ENCODE results near the gene DLGAP1.

Gene DLGAP1

GRCh38 chr18:3451183-3451988 lies 1003.7 kb downstream of the DLGAP1 start (continued):
- TF ChIP-seq, protein P1, sequence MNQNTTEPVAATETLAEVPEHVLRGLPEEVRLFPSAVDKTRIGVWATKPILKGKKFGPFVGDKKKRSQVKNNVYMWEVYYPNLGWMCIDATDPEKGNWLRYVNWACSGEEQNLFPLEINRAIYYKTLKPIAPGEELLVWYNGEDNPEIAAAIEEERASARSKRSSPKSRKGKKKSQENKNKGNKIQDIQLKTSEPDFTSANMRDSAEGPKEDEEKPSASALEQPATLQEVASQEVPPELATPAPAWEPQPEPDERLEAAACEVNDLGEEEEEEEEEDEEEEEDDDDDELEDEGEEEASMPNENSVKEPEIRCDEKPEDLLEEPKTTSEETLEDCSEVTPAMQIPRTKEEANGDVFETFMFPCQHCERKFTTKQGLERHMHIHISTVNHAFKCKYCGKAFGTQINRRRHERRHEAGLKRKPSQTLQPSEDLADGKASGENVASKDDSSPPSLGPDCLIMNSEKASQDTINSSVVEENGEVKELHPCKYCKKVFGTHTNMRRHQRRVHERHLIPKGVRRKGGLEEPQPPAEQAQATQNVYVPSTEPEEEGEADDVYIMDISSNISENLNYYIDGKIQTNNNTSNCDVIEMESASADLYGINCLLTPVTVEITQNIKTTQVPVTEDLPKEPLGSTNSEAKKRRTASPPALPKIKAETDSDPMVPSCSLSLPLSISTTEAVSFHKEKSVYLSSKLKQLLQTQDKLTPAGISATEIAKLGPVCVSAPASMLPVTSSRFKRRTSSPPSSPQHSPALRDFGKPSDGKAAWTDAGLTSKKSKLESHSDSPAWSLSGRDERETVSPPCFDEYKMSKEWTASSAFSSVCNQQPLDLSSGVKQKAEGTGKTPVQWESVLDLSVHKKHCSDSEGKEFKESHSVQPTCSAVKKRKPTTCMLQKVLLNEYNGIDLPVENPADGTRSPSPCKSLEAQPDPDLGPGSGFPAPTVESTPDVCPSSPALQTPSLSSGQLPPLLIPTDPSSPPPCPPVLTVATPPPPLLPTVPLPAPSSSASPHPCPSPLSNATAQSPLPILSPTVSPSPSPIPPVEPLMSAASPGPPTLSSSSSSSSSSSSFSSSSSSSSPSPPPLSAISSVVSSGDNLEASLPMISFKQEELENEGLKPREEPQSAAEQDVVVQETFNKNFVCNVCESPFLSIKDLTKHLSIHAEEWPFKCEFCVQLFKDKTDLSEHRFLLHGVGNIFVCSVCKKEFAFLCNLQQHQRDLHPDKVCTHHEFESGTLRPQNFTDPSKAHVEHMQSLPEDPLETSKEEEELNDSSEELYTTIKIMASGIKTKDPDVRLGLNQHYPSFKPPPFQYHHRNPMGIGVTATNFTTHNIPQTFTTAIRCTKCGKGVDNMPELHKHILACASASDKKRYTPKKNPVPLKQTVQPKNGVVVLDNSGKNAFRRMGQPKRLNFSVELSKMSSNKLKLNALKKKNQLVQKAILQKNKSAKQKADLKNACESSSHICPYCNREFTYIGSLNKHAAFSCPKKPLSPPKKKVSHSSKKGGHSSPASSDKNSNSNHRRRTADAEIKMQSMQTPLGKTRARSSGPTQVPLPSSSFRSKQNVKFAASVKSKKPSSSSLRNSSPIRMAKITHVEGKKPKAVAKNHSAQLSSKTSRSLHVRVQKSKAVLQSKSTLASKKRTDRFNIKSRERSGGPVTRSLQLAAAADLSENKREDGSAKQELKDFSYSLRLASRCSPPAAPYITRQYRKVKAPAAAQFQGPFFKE (tag by site-specific recombination; IDR thresholded peaks at IDR 0.05; ENCODE audit: borderline replicate concordance) = no peak
- TF ChIP-seq ZFP3 (tag by site-specific recombination; IDR thresholded peaks at IDR 0.05; ENCODE audit: low read depth) = no peak
- no peak for TF ChIP-seq RBAK (tag by site-specific recombination; IDR thresholded peaks at IDR 0.05)
- no peak for TF ChIP-seq OVOL3 (tag by site-specific recombination; IDR thresholded peaks at IDR 0.05)
- no peak; the same call in 1 of the 2 replicates for TF ChIP-seq ZNF366 (tag by site-specific recombination; conservative IDR thresholded peaks at IDR 0.05)
- TF ChIP-seq ZNF510 (tag by site-specific recombination; IDR thresholded peaks at IDR 0.05; ENCODE audit: insufficient replicate concordance) = no peak
- no peak for TF ChIP-seq ZNF664 (tag by site-specific recombination; IDR thresholded peaks at IDR 0.05)
- no peak for TF ChIP-seq ZNF354C (tag by site-specific recombination; IDR thresholded peaks at IDR 0.05; ENCODE audit: borderline replicate concordance, low read depth)
- TF ChIP-seq ZBTB21 (tag by site-specific recombination; IDR thresholded peaks at IDR 0.05) = no peak
- no peak for TF ChIP-seq ZNF626 (tag by site-specific recombination; IDR thresholded peaks at IDR 0.05)
- no peak for TF ChIP-seq ZFP41 (tag by site-specific recombination; IDR thresholded peaks at IDR 0.05; ENCODE audit: borderline replicate concordance)
- no peak for TF ChIP-seq ZNF585B (tag by site-specific recombination; IDR thresholded peaks at IDR 0.05)
- no peak for TF ChIP-seq ZNF529 (tag by site-specific recombination; IDR thresholded peaks at IDR 0.05; ENCODE audit: insufficient replicate concordance)
- no peak for TF ChIP-seq ZFP37 (tag by site-specific recombination; IDR thresholded peaks at IDR 0.05)
- no peak for TF ChIP-seq ZNF302 (tag by site-specific recombination; IDR thresholded peaks at IDR 0.05; ENCODE audit: low read depth)
- no peak for TF ChIP-seq EGR2 (tag by site-specific recombination; IDR thresholded peaks at IDR 0.05; ENCODE audit: low read depth)
- no peak for TF ChIP-seq ZNF521 (tag by site-specific recombination; IDR thresholded peaks at IDR 0.05)
- TF ChIP-seq ZNF670 (tag by site-specific recombination; IDR thresholded peaks at IDR 0.05; ENCODE audit: low read depth) = no peak
- no peak for TF ChIP-seq ZNF169 (tag by site-specific recombination; IDR thresholded peaks at IDR 0.05)
- TF ChIP-seq ZNF341 (tag by site-specific recombination; IDR thresholded peaks at IDR 0.05; ENCODE audit: low read depth) = no peak
- TF ChIP-seq ZNF114 (tag by site-specific recombination; IDR thresholded peaks at IDR 0.05) = no peak
- no peak for TF ChIP-seq ZBTB20 (tag by site-specific recombination; IDR thresholded peaks at IDR 0.05)
- TF ChIP-seq ZNF621 (tag by site-specific recombination; IDR thresholded peaks at IDR 0.05) = no peak
- TF ChIP-seq HIC1 (tag by site-specific recombination; IDR thresholded peaks at IDR 0.05) = no peak
- no peak for TF ChIP-seq ZBTB6 (tag by site-specific recombination; IDR thresholded peaks at IDR 0.05)
- TF ChIP-seq ZNF248 (tag by site-specific recombination; IDR thresholded peaks at IDR 0.05) = no peak
- TF ChIP-seq, protein P2, sequence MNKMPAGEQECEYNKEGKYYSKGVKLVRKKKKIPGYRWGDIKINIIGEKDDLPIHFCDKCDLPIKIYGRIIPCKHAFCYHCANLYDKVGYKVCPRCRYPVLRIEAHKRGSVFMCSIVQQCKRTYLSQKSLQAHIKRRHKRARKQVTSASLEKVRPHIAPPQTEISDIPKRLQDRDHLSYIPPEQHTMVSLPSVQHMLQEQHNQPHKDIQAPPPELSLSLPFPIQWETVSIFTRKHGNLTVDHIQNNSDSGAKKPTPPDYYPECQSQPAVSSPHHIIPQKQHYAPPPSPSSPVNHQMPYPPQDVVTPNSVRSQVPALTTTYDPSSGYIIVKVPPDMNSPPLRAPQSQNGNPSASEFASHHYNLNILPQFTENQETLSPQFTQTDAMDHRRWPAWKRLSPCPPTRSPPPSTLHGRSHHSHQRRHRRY (tag by site-specific recombination; IDR thresholded peaks at IDR 0.05) = no peak
- no peak for TF ChIP-seq ZBTB1 (tag by site-specific recombination; IDR thresholded peaks at IDR 0.05)
